PC-9 (cell line): ENCODE data around the gene ALKBH8.

Source experiments
- CTCF ChIP-seq: fragments of 200-600 bp; sonication (generic); conservative IDR thresholded peaks from 2 replicates; pipeline ENCODE4 v1.6.1; 2017; ENCODE audit warnings: mixed run types, antibody characterized with exemption, mild to moderate bottlenecking, moderate library complexity
- EZH2 ChIP-seq: fragments of 200-600 bp; sonication (generic); IDR thresholded peaks from 2 replicates; pipeline ENCODE4 v1.8.0; 2017; ENCODE audit warnings: antibody characterized with exemption, low read depth

GRCh38 chr11:107508201-107508857, 57.2 kb downstream of the ALKBH8 start:
- no peak for TF ChIP-seq CTCF
- no peak for TF ChIP-seq EZH2
